ENCODE data around the gene CCSER1. TPM values are rescaled to one million over a fixed set of nuclear protein-coding genes. Genes with fewer than 3 reads are reported as not detected.
"Not testable (repeated sequence)": the region's sequence is repeated elsewhere in the genome, so short reads cannot be mapped to it uniquely, and the experiment has no call there.

Gene CCSER1
- polyA plus RNA-seq, 1 donor from 2014 or later = 20.8 TPM

- Histone ChIP-seq H3K36me3 (ENCODE audit: insufficient read depth, low read length) (no peaks in the 10 kb centered on the region), H3K79me2 (replicated peaks; ENCODE audit: insufficient read depth, low read length) (no peaks in the 10 kb centered on the region), H3K27ac (ENCODE audit: low read length) (peak overlapping the region; percentile 32), H2AFZ (ENCODE audit: low read depth, low read length) (no peak overlapping the region), H3K4me2 (ENCODE audit: low read length) (no peak overlapping the region), H4K20me1 (ENCODE audit: insufficient read depth) (no peaks in the 10 kb centered on the region), H3K27me3 (ENCODE audit: insufficient read depth, low read depth, low read length) (no peaks in the 10 kb centered on the region), H3K4me3 (ENCODE audit: low read length) (peak overlapping the region; percentile 30), H3K9me2 (ENCODE audit: insufficient read depth, low read length) (no peaks in the 10 kb centered on the region), H3K9me3 (ENCODE audit: low read length) (no peaks in the 10 kb centered on the region), H3K9ac (ENCODE audit: low read length) (no peak overlapping the region), H3F3A (ENCODE audit: insufficient read depth, low read length, poor library complexity, severe bottlenecking) (no peaks in the 10 kb centered on the region)
- TF ChIP-seq EP300 (conservative IDR thresholded peaks at IDR 0.05; ENCODE audit: poor library complexity, severe bottlenecking) (peak; percentile 78), RAD21 (conservative IDR thresholded peaks at IDR 0.05) (no peak), EZH2 (IDR thresholded peaks at IDR 0.05; ENCODE audit: borderline replicate concordance, insufficient read depth, low read length, poor library complexity, severe bottlenecking) (no peak), POLR2AphosphoS5 (IDR thresholded peaks at IDR 0.05) (peak; percentile 75), CTCF (IDR thresholded peaks at IDR 0.05; ENCODE audit: poor library complexity, severe bottlenecking) (no peak), TAF1 (IDR thresholded peaks at IDR 0.05; ENCODE audit: low read depth) (no peak), SMC3 (conservative IDR thresholded peaks at IDR 0.05; ENCODE audit: poor library complexity) (no peak), REST (IDR thresholded peaks at IDR 0.05; ENCODE audit: borderline replicate concordance) (peak; percentile 99), MXI1 (conservative IDR thresholded peaks at IDR 0.05; ENCODE audit: poor library complexity, severe bottlenecking) (no peak)
Measured at GRCh38 chr4:91212211-91212610, 1085.0 kb downstream of the CCSER1 start.

GRCh38 chr4:91217831-91218403, 1090.7 kb downstream of the CCSER1 start:
- H3K9me3 ChIP-seq (ENCODE audit: low read length); H3F3A ChIP-seq (ENCODE audit: insufficient read depth, low read length, poor library complexity, severe bottlenecking); H3K4me3 ChIP-seq (ENCODE audit: low read length); H3K27me3 ChIP-seq (ENCODE audit: insufficient read depth, low read depth, low read length); H3K9ac ChIP-seq (ENCODE audit: low read length); H3K9me2 ChIP-seq (ENCODE audit: insufficient read depth, low read length); H3K79me2 ChIP-seq (replicated peaks; ENCODE audit: insufficient read depth, low read length); H3K36me3 ChIP-seq (ENCODE audit: insufficient read depth, low read length); H2AFZ ChIP-seq (ENCODE audit: low read depth, low read length); H3K4me2 ChIP-seq (ENCODE audit: low read length); H3K27ac ChIP-seq (ENCODE audit: low read length); H4K20me1 ChIP-seq (ENCODE audit: insufficient read depth): not testable (repeated sequence)

GRCh38 chr4:91220315-91220714, 1093.1 kb downstream of the CCSER1 start:
- Histone ChIP-seq H3K79me2 (replicated peaks; ENCODE audit: insufficient read depth, low read length) (no peaks in the 10 kb centered on the region), H3K4me3 (ENCODE audit: low read length) (no peak overlapping the region), H3K4me2 (ENCODE audit: low read length) (no peak overlapping the region), H3K27ac (ENCODE audit: low read length) (peak overlapping the region; percentile 10), H3K9me2 (ENCODE audit: insufficient read depth, low read length) (no peaks in the 10 kb centered on the region), H3K36me3 (ENCODE audit: insufficient read depth, low read length) (no peaks in the 10 kb centered on the region), H4K20me1 (ENCODE audit: insufficient read depth) (no peaks in the 10 kb centered on the region), H3K9ac (ENCODE audit: low read length) (no peak overlapping the region), H3K27me3 (ENCODE audit: insufficient read depth, low read depth, low read length) (no peaks in the 10 kb centered on the region), H3F3A (ENCODE audit: insufficient read depth, low read length, poor library complexity, severe bottlenecking) (no peaks in the 10 kb centered on the region), H3K9me3 (ENCODE audit: low read length) (no peaks in the 10 kb centered on the region), H2AFZ (ENCODE audit: low read depth, low read length) (no peak overlapping the region)
- no peak for TF ChIP-seq CTCF (IDR thresholded peaks at IDR 0.05; ENCODE audit: poor library complexity, severe bottlenecking)
- no peak for TF ChIP-seq SMC3 (conservative IDR thresholded peaks at IDR 0.05; ENCODE audit: poor library complexity)
- TF ChIP-seq TAF1 (IDR thresholded peaks at IDR 0.05; ENCODE audit: low read depth) = no peak
- no peak for TF ChIP-seq EZH2 (IDR thresholded peaks at IDR 0.05; ENCODE audit: borderline replicate concordance, insufficient read depth, low read length, poor library complexity, severe bottlenecking)
- no peak for TF ChIP-seq MXI1 (conservative IDR thresholded peaks at IDR 0.05; ENCODE audit: poor library complexity, severe bottlenecking)
- TF ChIP-seq EP300 (conservative IDR thresholded peaks at IDR 0.05; ENCODE audit: poor library complexity, severe bottlenecking) = peak; percentile 77
- no peak for TF ChIP-seq POLR2AphosphoS5 (IDR thresholded peaks at IDR 0.05)
- peak; percentile 85 for TF ChIP-seq REST (IDR thresholded peaks at IDR 0.05; ENCODE audit: borderline replicate concordance)
- no peak for TF ChIP-seq RAD21 (conservative IDR thresholded peaks at IDR 0.05)

Data from neural cell (in vitro differentiated cells).